A673 (cell line): Measurements from ENCODE around the gene SLC25A23. TPM values are rescaled to one million over a fixed set of nuclear protein-coding genes. Genes with fewer than 3 reads are reported as not detected.

ENCODE experiments used
- BruUV-seq: library from RNA; stranded (reverse); fragments of 400-500 nt; replicated peaks from 2 replicates; lab custom pipeline; 2021; lab: Mats Ljungman, UMichigan
- CTCF ChIA-PET: fragments of 300-600 bp; sonication (Branson Sonifier 250); formaldehyde crosslinking; loops from one replicate; lab custom pipeline; 2022; ENCODE audit warnings: antibody characterized with exemption; lab: Charles Lee
- POLR2A ChIA-PET: fragments of 300-600 bp; sonication (Branson Sonifier 250); formaldehyde crosslinking; loops from one replicate; lab custom pipeline; 2022; ENCODE audit warnings: antibody characterized with exemption; ENCODE audit not compliant: low non-redundant PET; lab: Charles Lee
- DNase-seq: peaks from one replicate; pipeline ENCODE4 v3.0.0-alpha.2; 2015; ENCODE audit warnings: low spot score
- H3K27ac ChIP-seq: fragments of 200-600 bp; sonication (generic); 2 replicates; pipeline ENCODE4 v1.5.1; 2016; ENCODE audit warnings: mixed run types, low read depth, mild to moderate bottlenecking, mixed read lengths, antibody characterized with exemption, low read length; ENCODE audit not compliant: poor library complexity, severe bottlenecking
- H3K27me3 ChIP-seq: fragments of 200-600 bp; sonication (generic); replicated peaks from 2 replicates; pipeline ENCODE4 v1.6.1; 2017; ENCODE audit warnings: mixed run types, low read depth, mild to moderate bottlenecking, mixed read lengths, antibody characterized with exemption, low read length; ENCODE audit not compliant: insufficient read depth, poor library complexity
- H3K36me3 ChIP-seq: fragments of 200-600 bp; sonication (generic); 2 replicates; pipeline ENCODE4 v1.6.1; 2016; ENCODE audit warnings: mixed run types, mild to moderate bottlenecking, mixed read lengths, antibody characterized with exemption, low read length; ENCODE audit not compliant: insufficient read depth, poor library complexity, severe bottlenecking
- H3K4me1 ChIP-seq: fragments of 200-600 bp; sonication (generic); 2 replicates; pipeline ENCODE4 v1.6.1; 2017; ENCODE audit warnings: mixed run types, mild to moderate bottlenecking, mixed read lengths, antibody characterized with exemption, low read length; ENCODE audit not compliant: insufficient read depth, poor library complexity, severe bottlenecking
- H3K4me3 ChIP-seq: fragments of 200-600 bp; sonication (generic); 2 replicates; pipeline ENCODE4 v1.5.1; 2016; ENCODE audit warnings: low read depth, mixed run types, mild to moderate bottlenecking, mixed read lengths, low read length; ENCODE audit not compliant: poor library complexity, severe bottlenecking
- H3K9me3 ChIP-seq: fragments of 200-600 bp; sonication (generic); 2 replicates; pipeline ENCODE4 v1.6.1; 2016; ENCODE audit warnings: mixed run types, low read depth, mild to moderate bottlenecking, mixed read lengths, antibody characterized with exemption, low read length; ENCODE audit not compliant: poor library complexity, severe bottlenecking
- EZH2 ChIP-seq: fragments of 200-600 bp; sonication (generic); IDR thresholded peaks from 2 replicates; pipeline ENCODE4 v1.6.1; 2017; ENCODE audit warnings: borderline replicate concordance, low read depth, mild to moderate bottlenecking, mixed read lengths, antibody characterized with exemption, low read length; ENCODE audit not compliant: poor library complexity, severe bottlenecking
- intact Hi-C: fragments of 100-400 bp; cut with micrococcal nuclease; formaldehyde crosslinking; loops from one replicate; pipeline ENCODE4 v1.10.0; 2022; ENCODE audit not compliant: unreplicated experiment
- microRNA-seq: library from miRNA; unstranded; fragments of <30 nt; microRNA quantifications from one replicate; pipeline ENCODE4 v1.2.0, GENCODE V29; 2021
- total RNA-seq: library from RNA; stranded (reverse); gene quantifications from 2 replicates; pipeline ENCODE4 v1.2.3, GENCODE V29; 2021
- TF ChIP-seq, protein P1 (sequence below): fragments of 300-800, 200-600 bp; sonication (generic); conservative IDR thresholded peaks from 2 replicates; pipeline ENCODE4 v1.5.1; 2017; ENCODE audit warnings: low read depth, mild to moderate bottlenecking, antibody characterized with exemption, low read length, moderate library complexity, mixed read lengths

SLC25A23 gene
- total RNA-seq, 1 experiment from 2014 or later: 39.9 TPM

DNA sequence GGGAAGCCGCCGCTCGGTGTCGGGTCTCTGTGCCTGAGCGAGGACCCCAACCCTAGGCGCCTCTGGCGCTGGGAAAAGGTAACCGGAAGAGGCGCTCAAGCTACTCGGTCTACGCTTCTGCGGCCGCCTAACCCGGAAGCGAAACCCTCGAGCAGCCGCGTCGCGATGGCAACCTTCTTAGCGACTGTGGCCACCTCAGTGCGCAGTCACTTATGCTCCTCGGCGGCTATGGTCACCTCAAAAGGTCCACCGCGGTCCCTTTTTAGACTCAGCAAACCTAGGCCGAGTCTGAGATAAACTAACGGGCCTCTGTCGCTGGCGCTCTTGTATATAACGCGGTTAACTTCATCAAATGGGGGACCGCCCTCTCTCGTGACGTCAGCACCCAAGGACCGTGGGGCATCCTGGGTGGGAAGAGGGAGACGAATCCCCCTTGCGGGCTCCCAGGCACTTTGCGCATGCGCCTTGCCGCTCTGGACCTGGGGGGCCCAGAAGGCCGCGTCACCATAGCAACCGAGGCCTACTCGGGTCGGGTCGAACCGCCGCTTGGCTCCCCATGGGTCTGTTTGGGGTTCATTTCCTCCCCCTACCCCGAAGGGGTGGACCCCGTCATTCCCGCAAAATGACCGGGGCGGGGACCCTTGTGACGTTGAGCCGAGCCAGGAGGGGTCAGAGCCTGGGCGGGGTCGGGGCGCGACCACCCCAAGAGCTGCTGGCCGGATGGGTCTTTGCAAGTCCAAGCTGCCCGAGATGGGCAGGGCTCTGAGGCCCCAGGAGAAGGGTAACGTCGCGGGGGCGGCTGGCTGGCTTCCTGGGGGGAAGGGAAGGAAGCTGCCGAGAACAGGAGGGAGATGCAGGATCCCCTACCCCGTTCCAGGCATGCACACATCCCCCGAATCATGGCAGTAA, 66.3 kb downstream of the SLC25A23 start, which contains the start of gene GTF2F1:
GTF2F1 (minus strand) TSS at position 91 of the 909 bp plus-strand sequence. CDS start 169 bp downstream, outside the sequence.
- ChIA-PET CTCF (no interaction called here), POLR2A (no interaction called here)
- peaks cover 14% of the 10 kb centered on the region for H3K4me1 ChIP-seq

DNA sequence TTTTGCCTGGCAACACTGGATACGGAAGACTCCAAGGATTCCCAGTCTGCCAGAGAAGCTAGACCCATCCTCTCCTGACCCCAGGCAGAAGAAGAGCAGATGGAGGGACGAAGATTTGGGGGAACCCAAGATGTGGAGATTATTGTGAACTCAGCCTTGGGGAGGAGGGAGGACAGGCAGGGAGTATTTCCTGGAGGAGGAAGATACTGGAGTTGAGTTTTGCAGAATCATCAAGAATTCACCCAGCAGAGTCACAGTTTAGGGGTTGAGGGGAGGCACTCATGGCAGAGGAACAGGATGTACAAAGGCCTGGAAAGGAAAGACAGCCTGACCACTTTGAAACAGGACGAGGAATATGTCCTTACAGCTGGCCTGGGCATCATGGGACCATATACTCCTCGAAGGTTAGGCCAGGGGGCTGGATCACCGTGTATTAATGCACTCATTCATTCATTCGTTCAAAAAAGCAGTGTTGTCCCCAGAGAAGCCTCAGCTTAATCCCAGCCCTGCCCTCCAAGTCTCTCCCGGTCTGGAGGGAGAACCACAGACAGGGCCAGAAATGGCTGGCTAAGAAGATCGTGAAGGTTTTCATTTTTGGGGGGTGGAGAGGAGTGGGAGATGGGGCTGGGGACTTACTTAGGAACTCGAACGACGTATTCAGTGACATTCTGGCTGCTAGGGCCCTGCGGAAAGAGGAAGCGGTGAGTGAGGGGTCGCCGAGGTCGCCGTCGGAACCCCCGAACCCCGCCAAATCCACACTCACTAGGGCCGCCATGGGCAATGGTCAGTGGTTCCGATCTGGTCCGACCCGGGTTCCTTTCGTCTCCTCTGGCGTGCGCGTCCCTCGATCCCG, 67.1 kb downstream of the SLC25A23 start:
- TF ChIP-seq, protein P1, sequence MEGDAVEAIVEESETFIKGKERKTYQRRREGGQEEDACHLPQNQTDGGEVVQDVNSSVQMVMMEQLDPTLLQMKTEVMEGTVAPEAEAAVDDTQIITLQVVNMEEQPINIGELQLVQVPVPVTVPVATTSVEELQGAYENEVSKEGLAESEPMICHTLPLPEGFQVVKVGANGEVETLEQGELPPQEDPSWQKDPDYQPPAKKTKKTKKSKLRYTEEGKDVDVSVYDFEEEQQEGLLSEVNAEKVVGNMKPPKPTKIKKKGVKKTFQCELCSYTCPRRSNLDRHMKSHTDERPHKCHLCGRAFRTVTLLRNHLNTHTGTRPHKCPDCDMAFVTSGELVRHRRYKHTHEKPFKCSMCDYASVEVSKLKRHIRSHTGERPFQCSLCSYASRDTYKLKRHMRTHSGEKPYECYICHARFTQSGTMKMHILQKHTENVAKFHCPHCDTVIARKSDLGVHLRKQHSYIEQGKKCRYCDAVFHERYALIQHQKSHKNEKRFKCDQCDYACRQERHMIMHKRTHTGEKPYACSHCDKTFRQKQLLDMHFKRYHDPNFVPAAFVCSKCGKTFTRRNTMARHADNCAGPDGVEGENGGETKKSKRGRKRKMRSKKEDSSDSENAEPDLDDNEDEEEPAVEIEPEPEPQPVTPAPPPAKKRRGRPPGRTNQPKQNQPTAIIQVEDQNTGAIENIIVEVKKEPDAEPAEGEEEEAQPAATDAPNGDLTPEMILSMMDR: no peak
- TF ChIP-seq EZH2: no peak
- Histone ChIP-seq H3K27ac (peak overlapping the region; percentile 93), H3K9me3 (no peaks in the 10 kb centered on the region), H3K4me1 (peaks cover 14% of the 10 kb centered on the region), H3K4me3 (peak overlapping the region; percentile 70), H3K27me3 (no peaks in the 10 kb centered on the region), H3K36me3 (peaks cover 37% of the 10 kb centered on the region)
- intact Hi-C loops: no loop called here
- POLR2A ChIA-PET: no interaction called here
- DNase-seq: no peak
- CTCF ChIA-PET: no interaction called here
- TSS peak; percentile 72 for BruUV-seq

More for the DNA sequence above, 66.3 kb downstream of the SLC25A23 start, which contains the start of gene GTF2F1:
- no peak for TF ChIP-seq EZH2
- TF ChIP-seq, protein P1: 0 out of 2 replicates have a peak, but pooled peaks have one; percentile 21
- Histone ChIP-seq H3K9me3 (no peaks in the 10 kb centered on the region), H3K27me3 (no peaks in the 10 kb centered on the region), H3K36me3 (peaks cover 30% of the 10 kb centered on the region), H3K4me3 (peak within 1 kb of the TSS; percentile 70), H3K27ac (peak within 1 kb of the TSS; percentile 93)
- intact Hi-C loops: no loop called here
- no TSS peak for BruUV-seq
- DNase-seq: peak; percentile 99

Small RNA genes within 50 kb of the gene (microRNA-seq; reads per million reads assigned to microRNA genes)
- gene MIR3940: 49.1 reads per million, percentile 56 among the genes with 10 or more reads in this experiment
- gene MIR6790: not detected

Other genes with a start within 250 kb of the SLC25A23 start
- 80.1 and 88.6 TPM in 2 replicates for gene MLLT1, start 179.8 kb downstream of the SLC25A23 start, total RNA-seq
- gene ACER1, start 126.2 kb downstream of the SLC25A23 start, total RNA-seq: not detected in 2 replicates
- gene CLPP, start 98.3 kb downstream of the SLC25A23 start, total RNA-seq: 127 and 133 TPM in 2 replicates
- gene ALKBH7, start 87.0 kb downstream of the SLC25A23 start, total RNA-seq: 30.6 and 37.1 TPM in 2 replicates
- gene PSPN, start 83.9 kb downstream of the SLC25A23 start, total RNA-seq: 3.4 and 3.6 TPM in 2 replicates
- 100 and 106 TPM in 2 replicates for gene GTF2F1, start 66.6 kb downstream of the SLC25A23 start, total RNA-seq
- 649 and 671 TPM in 2 replicates for gene KHSRP, start 35.0 kb downstream of the SLC25A23 start, total RNA-seq
- gene SLC25A41, start 26.0 kb downstream of the SLC25A23 start, total RNA-seq: 0.39 and 0.44 TPM in 2 replicates
- not detected in 2 replicates for gene CRB3, start 4.5 kb upstream of the SLC25A23 start, total RNA-seq
- 0.11 and 0.24 TPM in 2 replicates for gene DENND1C, start 22.0 kb upstream of the SLC25A23 start, total RNA-seq
- 27.0 and 45.2 TPM in 2 replicates for gene TUBB4A, start 42.5 kb upstream of the SLC25A23 start, total RNA-seq
- gene TNFSF9, start 71.2 kb upstream of the SLC25A23 start, total RNA-seq: 10.0 and 11.1 TPM in 2 replicates
- 2.0 and 3.8 TPM in 2 replicates for gene CD70, start 131.4 kb upstream of the SLC25A23 start, total RNA-seq
- gene TNFSF14, start 210.4 kb upstream of the SLC25A23 start, total RNA-seq: not detected in 2 replicates